RWPE2 (cell line): ENCODE data around the gene TBX21.
A peak's percentile ranks its signal among the peaks of the same experiment; 100 is the strongest.

Experiments
- ATAC-seq: fragments of 200-7000 bp; cut with Tn5 transposase; 3 replicates; pipeline ENCODE4 v1.9.1; 2021; ENCODE audit warnings: low read depth
- DNase-seq: peaks from one replicate; pipeline ENCODE4 v3.0.0-alpha.2; 2020; ENCODE audit warnings: low spot score
- H3K27ac ChIP-seq: fragments of 450-650 bp; 2 replicates; pipeline ENCODE4 v1.5.1; 2017; ENCODE audit warnings: mild to moderate bottlenecking; ENCODE audit not compliant: poor library complexity, severe bottlenecking
- H3K27me3 ChIP-seq: fragments of 250-450 bp; sonication (Bioruptor Pico); 2 replicates; pipeline ENCODE4 v1.5.1; 2021; ENCODE audit warnings: mild to moderate bottlenecking, moderate library complexity; ENCODE audit not compliant: insufficient read depth, poor library complexity, severe bottlenecking
- H3K36me3 ChIP-seq: fragments of 250-450 bp; sonication (Bioruptor Pico); 2 replicates; pipeline ENCODE4 v1.5.1; 2020; ENCODE audit warnings: low read depth, mild to moderate bottlenecking, moderate library complexity
- H3K4me1 ChIP-seq: fragments of 250-450 bp; sonication (Bioruptor Pico); 2 replicates; pipeline ENCODE4 v1.5.1; 2021; ENCODE audit warnings: mild to moderate bottlenecking, moderate library complexity; ENCODE audit not compliant: insufficient read depth, poor library complexity, severe bottlenecking
- H3K4me3 ChIP-seq: fragments of 250-450 bp; sonication (Bioruptor Pico); 2 replicates; pipeline ENCODE4 v1.5.1; 2021; ENCODE audit warnings: mild to moderate bottlenecking, moderate library complexity; ENCODE audit not compliant: severe bottlenecking
- H3K9me3 ChIP-seq: fragments of 250-450 bp; sonication (Bioruptor Pico); 2 replicates; pipeline ENCODE4 v1.5.1; 2021; ENCODE audit warnings: mild to moderate bottlenecking, moderate library complexity; ENCODE audit not compliant: severe bottlenecking
- TF ChIP-seq, protein P1 (sequence below): fragments of 450-650 bp; IDR thresholded peaks from one replicate; pipeline ENCODE4 v1.5.1; 2017; ENCODE audit warnings: mild to moderate bottlenecking, moderate library complexity; ENCODE audit not compliant: poor library complexity, severe bottlenecking

Gene TBX21

DNA sequence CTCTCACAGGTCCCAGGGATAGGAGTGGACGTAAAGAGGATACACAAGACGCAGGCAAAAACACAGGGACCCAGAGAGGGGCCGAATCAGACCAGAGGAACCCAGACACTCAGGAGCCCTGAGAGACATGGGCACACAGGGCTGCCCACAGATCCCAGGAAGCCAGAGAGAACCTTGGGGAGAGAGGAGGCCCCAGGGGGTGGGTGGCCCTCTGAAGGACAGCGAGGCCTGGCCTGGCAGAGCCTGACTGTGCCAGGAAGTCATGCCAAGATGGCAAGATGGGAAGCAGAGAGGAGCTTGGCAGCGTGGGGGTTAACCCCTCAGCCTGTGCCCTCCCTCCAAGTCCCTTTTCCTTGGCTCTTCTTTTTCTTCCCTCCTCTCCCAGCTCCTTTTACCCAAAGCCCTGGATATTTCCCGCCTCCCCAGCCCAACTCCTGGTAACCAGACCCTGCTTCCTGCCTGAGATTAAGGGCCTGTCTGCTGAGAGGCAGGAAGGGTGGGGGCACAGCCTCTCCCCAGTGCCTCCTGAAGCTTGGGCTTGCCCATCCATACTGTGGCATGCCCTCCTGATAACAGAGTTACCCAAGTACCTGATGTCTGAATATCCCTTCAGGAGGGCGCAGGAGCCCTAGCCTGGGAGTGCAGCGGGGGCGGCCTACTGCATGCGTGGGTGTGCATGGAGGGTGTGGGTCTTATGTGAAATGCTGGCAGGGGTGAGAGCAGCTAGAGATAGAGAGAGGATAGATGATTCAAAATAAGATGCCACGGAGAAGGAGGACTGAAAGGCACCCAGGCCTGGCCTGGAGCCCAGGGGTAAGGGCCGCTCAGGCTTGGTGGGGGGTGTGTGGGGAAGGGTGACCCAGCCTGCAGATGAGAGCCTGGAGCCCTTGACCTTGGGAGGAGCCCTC is 6.0 kb upstream of the TBX21 start:
- ATAC-seq: no peak
- peaks cover 25% of the 10 kb centered on the region for H3K27me3 ChIP-seq

DNA sequence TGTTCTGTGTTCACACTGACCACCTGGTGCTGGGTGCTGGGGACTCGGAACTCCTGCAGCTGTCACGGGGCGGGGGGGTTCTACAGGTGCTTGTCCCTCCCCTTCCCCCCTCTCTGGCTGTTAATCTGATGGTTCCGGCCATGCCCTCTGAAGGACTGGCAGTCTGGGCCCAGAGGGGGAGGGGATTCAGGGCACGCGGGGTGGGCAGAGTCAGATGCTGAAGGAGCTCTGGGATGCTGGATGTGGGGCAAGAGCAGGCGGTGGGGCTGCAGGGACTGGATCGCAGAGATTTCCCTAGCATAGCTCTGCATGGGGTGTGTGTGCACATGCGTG is 5.4 kb upstream of the TBX21 start:
- ATAC-seq (no peak), DNase-seq (peak; percentile 56)
- Histone ChIP-seq H3K27ac (no peak overlapping the region), H3K27me3 (peaks cover 31% of the 10 kb centered on the region), H3K9me3 (no peaks in the 10 kb centered on the region), H3K4me1 (no peaks in the 10 kb centered on the region), H3K4me3 (no peak overlapping the region), H3K36me3 (no peaks in the 10 kb centered on the region)
- TF ChIP-seq, protein P1, sequence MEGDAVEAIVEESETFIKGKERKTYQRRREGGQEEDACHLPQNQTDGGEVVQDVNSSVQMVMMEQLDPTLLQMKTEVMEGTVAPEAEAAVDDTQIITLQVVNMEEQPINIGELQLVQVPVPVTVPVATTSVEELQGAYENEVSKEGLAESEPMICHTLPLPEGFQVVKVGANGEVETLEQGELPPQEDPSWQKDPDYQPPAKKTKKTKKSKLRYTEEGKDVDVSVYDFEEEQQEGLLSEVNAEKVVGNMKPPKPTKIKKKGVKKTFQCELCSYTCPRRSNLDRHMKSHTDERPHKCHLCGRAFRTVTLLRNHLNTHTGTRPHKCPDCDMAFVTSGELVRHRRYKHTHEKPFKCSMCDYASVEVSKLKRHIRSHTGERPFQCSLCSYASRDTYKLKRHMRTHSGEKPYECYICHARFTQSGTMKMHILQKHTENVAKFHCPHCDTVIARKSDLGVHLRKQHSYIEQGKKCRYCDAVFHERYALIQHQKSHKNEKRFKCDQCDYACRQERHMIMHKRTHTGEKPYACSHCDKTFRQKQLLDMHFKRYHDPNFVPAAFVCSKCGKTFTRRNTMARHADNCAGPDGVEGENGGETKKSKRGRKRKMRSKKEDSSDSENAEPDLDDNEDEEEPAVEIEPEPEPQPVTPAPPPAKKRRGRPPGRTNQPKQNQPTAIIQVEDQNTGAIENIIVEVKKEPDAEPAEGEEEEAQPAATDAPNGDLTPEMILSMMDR: no peak

More for the DNA sequence above, 6.0 kb upstream of the TBX21 start:
- H3K4me3 ChIP-seq: no peak overlapping the region
- H3K9me3 ChIP-seq: no peaks in the 10 kb centered on the region
- H3K36me3 ChIP-seq: no peaks in the 10 kb centered on the region
- TF ChIP-seq, protein P1: no peak
- H3K4me1 ChIP-seq: no peaks in the 10 kb centered on the region
- DNase-seq: no peak
- no peak overlapping the region for H3K27ac ChIP-seq

DNA sequence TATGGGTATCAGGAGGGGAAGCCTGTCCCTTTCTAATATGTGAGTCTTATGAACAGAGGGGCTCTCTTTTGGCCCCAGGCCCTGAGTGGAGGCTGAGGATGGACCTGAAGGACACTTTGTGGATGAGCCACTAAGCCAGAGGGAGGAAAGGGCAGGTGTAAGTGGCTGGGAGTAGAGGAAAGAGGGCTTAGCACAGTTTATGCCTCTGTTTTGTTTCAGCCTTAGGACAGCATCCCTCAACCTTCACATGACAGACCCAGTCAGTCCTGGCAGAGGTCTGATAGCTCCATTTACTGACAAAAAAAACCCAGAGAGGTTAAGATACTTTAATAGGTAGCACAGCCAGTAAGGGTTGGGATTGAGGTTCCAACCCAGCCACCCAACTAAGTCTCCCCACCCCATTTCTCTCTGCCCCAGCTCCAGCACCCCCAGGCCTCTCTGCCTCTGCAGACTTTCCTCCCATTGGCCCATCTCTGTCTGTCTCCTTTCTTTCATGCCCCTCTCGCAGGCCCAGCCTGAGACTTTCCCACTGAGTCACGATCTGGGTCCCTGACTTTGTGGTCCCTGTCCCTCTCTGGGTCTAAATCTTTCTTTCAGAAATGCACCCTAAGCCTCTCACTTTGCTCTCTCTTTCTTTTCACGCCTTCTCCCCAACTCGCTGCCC is 4.7 kb upstream of the TBX21 start:
- TF ChIP-seq, protein P1: no peak
- ATAC-seq (no peak), DNase-seq (peak; percentile 32)
- H3K4me3 ChIP-seq: no peak overlapping the region
- H3K27me3 ChIP-seq: peaks cover 37% of the 10 kb centered on the region
- no peak overlapping the region for H3K27ac ChIP-seq
- H3K9me3 ChIP-seq: no peaks in the 10 kb centered on the region
- no peaks in the 10 kb centered on the region for H3K36me3 ChIP-seq
- no peaks in the 10 kb centered on the region for H3K4me1 ChIP-seq

DNA sequence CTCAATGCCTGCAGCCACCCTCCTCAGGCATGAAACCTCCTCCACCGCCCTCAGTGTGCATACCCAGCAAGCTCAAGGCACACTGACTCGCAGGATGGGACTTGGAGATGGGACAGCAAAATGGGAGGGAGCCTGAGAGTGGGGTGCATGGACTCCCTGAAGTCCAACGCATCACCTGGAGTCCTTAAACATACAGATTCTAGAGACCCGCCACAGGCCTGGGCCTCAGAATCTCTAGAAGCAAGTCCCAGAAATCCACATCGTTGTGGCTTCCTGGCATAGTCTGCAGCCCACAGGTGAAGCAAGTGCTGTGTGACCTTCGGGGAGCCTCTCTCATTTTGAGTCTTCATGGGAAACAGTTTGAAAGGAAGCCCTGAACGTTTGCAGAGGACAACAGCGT is 3.6 kb upstream of the TBX21 start:
- Histone ChIP-seq H3K27me3 (peaks cover 49% of the 10 kb centered on the region), H3K9me3 (no peaks in the 10 kb centered on the region), H3K36me3 (no peaks in the 10 kb centered on the region), H3K27ac (no peak overlapping the region), H3K4me1 (no peaks in the 10 kb centered on the region), H3K4me3 (no peak overlapping the region)
- TF ChIP-seq, protein P1: no peak
- DNase-seq (peak; percentile 23), ATAC-seq (no peak)

DNA sequence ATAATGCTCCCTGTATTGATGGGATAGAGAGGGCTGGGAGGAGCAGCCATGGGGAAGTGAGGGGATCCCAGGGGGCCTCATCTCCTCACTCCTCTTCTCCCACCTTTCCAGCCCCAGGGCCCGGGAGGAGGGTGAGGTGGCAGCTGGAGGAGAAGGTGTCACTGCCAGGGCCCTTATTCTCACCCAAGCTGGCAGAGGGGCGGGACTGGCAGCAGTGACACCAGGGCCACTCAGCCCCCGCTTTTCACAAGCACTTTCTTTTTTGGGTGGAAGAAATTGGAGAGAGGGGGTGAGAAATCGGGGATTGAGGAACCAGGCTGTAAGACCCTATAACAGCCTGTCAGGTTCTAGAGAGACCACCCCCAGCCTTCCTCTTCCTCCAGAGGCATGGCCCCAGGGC is 2.4 kb upstream of the TBX21 start:
- Histone ChIP-seq H3K4me1 (no peaks in the 10 kb centered on the region), H3K27ac (no peak overlapping the region), H3K9me3 (no peaks in the 10 kb centered on the region), H3K36me3 (no peaks in the 10 kb centered on the region), H3K27me3 (peaks cover 57% of the 10 kb centered on the region), H3K4me3 (no peak overlapping the region)
- TF ChIP-seq, protein P1: no peak
- peak; percentile 29 for DNase-seq
- ATAC-seq: no peak
